H1 (cell line): ENCODE results near the gene CDC42. TPM values are rescaled to one million over a fixed set of nuclear protein-coding genes. Genes with fewer than 3 reads are reported as not detected.

Experiments used
- polyA plus RNA-seq, 7 experiments: library from polyadenylated mRNA; depleted of rRNA in 3 of 7; stranded (reverse) in 5 of 7; unstranded in 2 of 7; fragments of >200 nt in 5 of 7; fragments of 200-250 nt in 2 of 7; gene quantifications; 1 replicate in 5 of 7; 2 replicates in 1 of 7; 4 replicates in 1 of 7; pipeline versions ENCODE4 v1.2.1 to v1.2.3, GENCODE V29; 2011 to 2013; ENCODE audit warnings: missing spikeins in 2 of 7, mixed read lengths in 2 of 7
- small RNA-seq: library from polyadenylated mRNA; stranded (forward); fragments of <200 nt; extraction: miRNeasy Mini kit (QIAGEN cat#:217004); gene quantifications from one replicate; pipeline ENCODE3, GENCODE V24; 2013; ENCODE audit not compliant: insufficient read depth
- total RNA-seq: library from RNA; stranded (reverse); fragmentation: NEBNext Ultra II Directional; extraction: Animal tissue kit (Norgen Biotek cat#: 25700); gene quantifications from 2 replicates; pipeline ENCODE4 v1.2.1, GENCODE V29; 2021

CDC42 gene
- total and polyA plus RNA-seq, 2 of the 8 experiments (the other 6 are each of a cell fraction or from before 2014, with no cell fraction given) = 110 to 179 TPM

Small RNA genes within 50 kb of the gene (small RNA-seq; reads per million reads assigned to genes)
- gene RN7SL186P (not detected), gene RNU6-776P (not detected)

Other genes with a start within 250 kb of the CDC42 start
- gene LDLRAD2, start 240.4 kb upstream of the CDC42 start, total RNA-seq = 0.74 and 0.94 TPM in 2 replicates
- 0.48 and 1.0 TPM in 2 replicates for gene LDLRAD2, start 240.4 kb upstream of the CDC42 start, polyA plus RNA-seq (2011; rRNA removed)
- gene HSPG2, start 115.4 kb upstream of the CDC42 start, total RNA-seq = 108 and 111 TPM in 2 replicates
- 17.8 and 27.7 TPM in 2 replicates for gene HSPG2, start 115.4 kb upstream of the CDC42 start, polyA plus RNA-seq (2011; rRNA removed)
- not detected in 2 replicates for gene CELA3B, start 75.7 kb upstream of the CDC42 start, total RNA-seq
- not detected in 2 replicates for gene CELA3B, start 75.7 kb upstream of the CDC42 start, polyA plus RNA-seq (2011; rRNA removed)
- not detected in 2 replicates for gene CELA3A, start 51.1 kb upstream of the CDC42 start, total RNA-seq
- gene CELA3A, start 51.1 kb upstream of the CDC42 start, polyA plus RNA-seq (2011; rRNA removed) = 0.09 TPM in 1 of 2 replicates, not detected in the other
- 1.3 and 1.4 TPM in 2 replicates for gene WNT4, start 90.4 kb downstream of the CDC42 start, total RNA-seq
- 4.0 and 6.6 TPM in 2 replicates for gene WNT4, start 90.4 kb downstream of the CDC42 start, polyA plus RNA-seq (2011; rRNA removed)